GM19023 (cell line): ENCODE data around the gene MBD2.
"Not testable (repeated sequence)": the region's sequence is repeated elsewhere in the genome, so short reads cannot be mapped to it uniquely, and the experiment has no call there.

Source experiments
- ATAC-seq: cut with Tn5 transposase; IDR thresholded peaks from one replicate; pipeline ENCODE4 v1.9.1; 2021; ENCODE audit warnings: mild to moderate bottlenecking, moderate library complexity; ENCODE audit not compliant: unreplicated experiment

MBD2 gene

DNA sequence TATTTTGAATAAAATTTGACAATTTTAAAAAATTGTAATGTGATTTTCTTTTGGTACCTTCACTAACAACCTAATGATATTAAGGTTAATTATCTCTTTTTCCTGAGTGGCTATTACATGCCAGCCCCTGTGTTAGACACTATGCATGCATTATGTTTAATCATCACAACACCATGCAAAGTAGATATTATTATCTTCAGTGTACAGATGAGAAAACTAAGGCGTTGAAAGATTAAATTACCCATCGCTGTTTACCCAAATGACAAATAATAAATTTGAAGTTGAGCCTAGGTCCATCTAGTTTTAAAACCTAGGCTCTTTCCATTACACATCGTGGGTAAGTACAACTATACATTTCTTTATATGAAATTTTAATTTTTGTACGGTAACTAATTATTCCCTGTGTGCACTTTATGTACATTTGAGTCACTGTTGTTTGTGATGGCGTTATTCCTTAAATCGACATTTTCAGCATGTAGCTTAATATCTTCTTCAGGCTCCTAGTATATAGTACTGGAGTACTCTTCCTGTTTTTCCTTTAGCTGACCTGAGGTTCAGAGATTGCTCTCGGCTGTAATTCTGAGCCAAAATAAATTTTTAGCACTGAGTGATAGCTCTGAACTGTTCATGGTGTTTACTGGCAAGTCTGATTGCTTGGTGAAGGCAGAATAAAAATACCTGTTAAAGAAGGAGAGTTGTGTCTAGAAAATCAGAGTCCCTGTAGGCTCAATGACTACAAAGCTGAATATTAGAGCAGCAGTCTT is 13.9 kb upstream of the MBD2 start:
- ATAC-seq = no peak

DNA sequence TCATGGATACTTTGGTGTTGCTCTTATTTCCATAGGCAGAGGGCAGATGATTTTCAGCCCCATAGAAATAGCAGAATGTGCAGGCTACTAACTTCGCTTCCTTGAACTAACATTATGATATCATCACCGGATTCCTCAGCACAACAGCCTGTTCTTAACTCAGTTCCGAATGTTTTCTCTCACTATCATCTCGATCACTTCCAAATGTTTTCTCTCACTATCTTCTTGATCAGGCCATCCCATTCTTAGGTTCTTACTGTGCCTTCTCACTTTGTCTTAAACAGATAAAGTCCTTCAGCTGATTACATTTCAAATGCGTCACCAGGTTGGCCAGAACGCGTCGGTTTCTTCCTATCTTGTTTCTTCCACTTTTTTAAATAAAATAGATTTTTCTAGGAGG is 11.4 kb upstream of the MBD2 start:
- ATAC-seq = no peak

DNA sequence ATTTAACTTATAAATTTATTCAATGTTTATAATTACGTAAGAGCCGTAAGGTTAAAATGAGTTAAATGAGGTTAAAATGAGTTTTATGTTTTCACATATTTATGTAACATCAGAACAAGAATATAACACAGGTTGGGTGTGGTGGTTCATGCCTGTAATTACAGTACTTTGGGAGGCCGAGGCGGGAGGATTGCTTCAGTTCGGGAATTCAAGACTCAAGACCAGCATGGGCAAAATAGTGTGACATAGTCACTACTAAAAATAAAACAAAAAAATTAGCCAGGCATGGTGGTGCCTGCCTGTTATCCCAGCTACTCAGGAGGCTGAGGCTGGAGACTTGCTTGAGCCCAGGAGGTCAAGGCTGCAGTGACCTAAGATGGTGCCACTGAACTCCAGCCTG is 9.3 kb upstream of the MBD2 start:
- ATAC-seq = no peak

DNA sequence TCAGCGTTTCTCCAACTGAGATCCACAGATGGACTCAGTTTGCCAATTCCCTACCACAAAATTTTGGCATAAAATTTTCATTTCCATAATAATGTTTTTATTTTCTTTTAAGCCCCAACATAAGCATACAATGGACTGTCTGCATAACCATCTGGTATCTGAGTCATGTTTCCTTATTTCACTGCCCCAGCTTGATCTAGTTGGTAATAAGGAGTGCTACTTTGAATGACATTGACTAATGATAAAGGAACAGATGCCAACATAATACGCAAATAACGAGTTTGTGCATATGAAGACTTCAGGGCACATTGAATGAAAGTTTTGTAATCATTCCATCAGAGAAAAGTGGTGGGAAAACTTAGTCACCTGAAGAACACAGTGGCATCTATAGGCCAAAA is 8.8 kb upstream of the MBD2 start:
- ATAC-seq = no peak

DNA sequence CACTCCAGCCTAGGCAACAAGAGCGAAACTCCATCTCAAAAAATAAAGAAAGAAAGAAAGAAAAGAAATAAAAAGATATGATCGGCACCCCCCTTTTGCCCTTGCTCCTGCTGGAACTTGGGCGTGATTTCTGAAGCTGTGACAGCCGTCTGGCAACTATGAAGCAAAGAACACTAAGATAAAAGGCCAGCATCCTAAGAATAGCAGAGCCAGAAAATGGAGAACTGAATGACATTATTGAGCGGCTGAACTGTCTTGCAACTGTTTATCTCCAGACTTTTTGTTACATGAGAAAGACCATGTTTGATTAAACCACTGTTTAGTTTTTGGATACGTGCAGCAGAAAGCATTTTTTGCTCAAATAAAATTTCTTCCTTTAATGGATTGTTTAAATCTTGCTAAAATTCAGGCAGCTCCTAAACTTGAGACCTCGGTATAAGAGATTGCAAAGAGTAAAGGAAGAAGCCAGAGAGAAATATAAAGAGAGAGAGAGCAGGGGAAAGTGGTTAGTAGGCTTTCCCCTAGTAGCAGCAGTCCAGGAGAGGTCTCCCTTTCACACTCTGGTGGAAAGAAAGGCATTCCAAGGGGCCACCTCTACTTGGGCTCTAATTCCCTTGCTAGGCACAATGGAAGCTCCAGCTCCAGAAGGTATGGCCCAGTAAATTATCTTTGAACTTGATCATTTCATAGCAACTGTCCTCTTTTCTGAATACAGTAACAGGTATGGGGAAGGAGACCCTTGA is 8.2 kb upstream of the MBD2 start:
- ATAC-seq = no peak

DNA sequence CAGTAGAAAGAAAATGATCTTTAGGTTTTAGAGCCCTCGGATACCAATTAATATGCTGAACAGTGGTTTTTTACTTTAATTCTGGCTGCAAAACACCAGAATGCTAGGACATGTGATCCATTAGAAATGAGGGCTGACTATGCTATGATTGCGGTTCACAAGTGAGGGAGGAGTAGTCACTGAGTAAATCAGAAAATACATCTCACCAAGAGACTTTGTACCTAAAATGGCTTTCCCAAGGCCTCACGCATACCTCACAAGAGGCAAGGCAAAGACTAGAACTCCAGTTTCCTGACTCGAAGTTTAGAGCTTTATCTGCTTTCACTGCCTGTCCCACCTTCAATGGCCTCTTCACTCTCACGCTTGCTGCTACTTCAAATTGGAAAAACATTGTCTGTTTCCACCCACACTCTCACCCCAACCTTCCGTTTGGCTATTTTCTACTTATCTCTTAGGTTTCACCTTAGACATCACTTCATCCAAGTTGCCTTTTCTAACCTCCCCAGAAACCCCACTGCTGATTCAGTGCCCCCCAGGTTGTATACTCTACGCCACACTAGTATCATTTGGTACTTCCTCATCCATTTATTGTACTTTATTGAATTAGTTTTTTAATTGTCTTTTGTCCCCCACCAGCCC is 5.1 kb upstream of the MBD2 start:
- no peak for ATAC-seq

DNA sequence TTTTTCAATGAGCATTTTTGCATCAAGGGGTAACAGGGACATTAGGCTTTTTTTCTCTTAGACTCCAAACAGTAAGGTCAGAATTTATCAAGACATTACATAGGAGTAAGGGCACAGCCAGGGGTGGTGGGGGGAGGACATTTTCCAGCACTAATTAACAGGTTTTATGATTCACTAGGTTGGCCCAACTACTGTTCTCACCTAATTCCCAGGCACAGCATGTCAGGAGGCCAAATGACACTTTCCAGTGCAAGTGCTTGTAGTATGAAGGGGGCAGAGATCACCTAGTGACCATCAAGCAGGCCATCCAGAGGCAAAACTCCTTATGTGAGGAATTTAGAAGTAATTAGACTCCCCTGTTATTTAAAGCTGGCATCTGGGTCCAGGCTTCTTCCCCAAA is 3.9 kb upstream of the MBD2 start:
- ATAC-seq = no peak

DNA sequence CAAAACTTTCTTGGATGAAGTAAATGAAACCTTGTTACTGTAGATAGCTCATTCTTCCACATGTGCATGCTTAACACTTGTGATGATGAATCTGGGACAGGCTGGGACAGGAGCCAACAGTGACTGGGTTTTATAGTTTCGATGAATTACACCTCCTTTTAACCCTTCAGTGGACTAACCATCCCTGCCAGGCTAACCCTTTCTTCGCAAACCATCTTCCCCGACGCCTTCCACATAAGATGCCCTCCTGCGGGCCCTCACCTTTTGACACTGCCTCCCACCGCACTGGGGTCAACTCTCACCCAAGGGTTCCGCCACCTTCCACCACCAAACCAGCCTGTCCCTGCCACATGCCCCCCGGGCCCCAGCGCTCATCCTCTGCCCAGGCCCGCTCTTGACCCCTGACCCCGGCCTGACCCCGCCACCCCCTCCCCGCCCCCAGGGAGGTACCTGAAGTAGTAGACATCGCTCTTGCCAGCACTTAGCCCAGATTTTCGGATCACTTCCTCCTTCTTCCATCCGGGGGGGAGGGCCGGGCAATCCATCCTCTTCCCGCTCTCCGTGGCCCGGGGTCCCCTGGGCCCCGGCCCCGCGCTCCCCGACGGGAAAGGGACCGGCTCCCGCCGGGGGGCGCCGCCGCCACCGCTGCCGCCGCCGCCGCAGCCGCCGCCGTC is 764 bp downstream of the MBD2 start:
- ATAC-seq = peak; percentile 8

DNA sequence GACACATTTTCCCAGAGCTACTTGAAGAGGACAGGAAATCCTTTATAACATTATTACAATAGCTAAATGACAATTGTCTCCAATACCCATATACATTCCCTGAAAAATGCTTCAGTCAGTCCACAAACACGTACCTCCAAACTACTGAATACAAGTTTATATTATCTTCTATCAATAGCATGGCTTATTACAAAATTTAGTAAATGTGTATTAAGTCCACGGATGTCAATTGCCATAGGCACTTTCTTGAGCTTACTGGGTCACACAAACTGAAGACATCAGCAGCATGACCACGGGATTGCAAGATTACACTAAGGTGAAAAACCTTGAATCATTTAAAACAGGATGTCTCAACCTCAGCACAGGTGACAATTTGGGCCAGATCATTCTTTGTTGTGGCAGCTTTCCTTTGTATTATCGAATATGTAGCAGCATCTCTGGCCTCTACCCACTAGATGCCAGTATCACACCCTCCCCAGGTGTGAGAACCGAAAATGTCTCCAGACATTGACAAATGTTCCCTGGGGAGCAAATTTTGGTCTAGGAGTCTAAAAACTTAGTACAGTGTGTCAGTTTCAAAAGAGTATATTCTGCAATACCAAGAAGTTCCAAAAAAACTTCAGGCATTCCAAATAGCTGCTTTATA is 1.4 kb downstream of the MBD2 start:
- peak; percentile 21 for ATAC-seq

DNA sequence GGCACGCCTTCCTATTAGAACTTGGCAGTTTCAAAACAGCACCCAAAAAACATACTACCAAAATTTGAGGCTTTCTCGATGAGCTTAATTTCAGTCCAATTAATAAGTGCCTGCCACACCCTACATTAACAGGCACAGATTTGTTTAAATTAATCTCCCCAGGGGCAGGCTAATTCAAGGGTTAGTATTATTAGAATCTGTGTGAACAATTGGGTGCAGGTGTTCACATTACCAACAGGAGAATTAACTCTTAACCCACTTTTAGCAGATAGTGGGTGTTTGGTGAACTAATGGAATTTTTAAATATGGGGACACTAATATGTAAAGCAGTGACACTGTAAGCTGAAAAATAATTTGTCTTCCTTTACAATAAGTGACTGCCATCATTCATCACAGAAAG is 4.1 kb downstream of the MBD2 start:
- ATAC-seq = no peak

DNA sequence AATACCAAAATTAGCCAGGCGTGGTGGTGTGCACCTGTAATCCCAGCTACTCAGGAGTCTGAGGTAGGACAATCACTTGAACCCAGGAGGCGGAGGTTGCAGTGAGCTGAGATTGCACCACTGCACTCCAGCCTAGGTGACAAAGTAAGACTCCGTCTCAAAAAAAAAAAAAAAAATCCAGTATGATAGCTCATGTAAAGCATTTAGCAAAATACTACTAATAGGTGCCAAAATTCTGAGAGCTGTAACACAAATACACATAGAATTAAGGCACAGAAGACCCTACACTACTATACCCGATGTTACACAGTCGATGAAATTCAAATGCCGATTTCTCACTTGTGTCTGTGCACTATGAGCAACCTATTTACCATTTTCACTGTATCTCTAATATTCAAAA is 5.7 kb downstream of the MBD2 start:
- ATAC-seq = not testable (repeated sequence)

DNA sequence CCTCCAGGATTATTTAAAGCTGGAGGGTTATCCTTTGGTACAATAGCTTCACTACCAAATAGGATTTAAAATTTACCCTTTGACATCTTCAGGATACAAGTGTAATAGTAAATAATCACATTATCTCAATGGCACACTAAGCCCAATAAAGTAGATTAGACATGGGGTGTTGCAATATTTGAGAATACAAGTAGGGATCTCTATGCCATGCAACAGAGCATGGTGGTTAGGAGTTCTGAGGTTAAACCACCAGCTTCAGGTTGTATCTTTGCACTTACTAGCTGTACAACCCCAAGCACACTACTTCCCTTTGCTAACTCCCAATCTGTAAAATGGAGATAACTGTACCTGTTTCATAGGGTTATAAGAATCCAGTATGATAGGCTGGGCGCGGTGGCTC is 6.2 kb downstream of the MBD2 start:
- ATAC-seq = no peak

DNA sequence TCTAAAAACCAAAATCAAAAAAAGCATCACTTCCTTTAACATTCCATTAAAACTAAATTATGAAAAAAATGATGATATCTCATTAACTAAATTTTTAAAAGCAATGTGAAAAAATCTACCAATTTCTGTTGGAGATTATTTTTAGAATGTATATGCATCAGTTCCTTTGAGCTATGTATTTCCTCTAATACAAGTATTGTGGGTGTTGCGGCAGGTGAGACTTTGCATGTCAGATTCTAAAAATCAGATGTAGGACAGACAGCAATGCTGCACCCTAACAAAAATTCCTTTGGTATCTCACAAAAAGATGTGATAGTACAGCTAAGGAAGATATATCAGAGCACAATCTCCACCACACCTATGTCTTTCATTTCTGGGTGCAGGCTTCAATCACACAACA is 6.8 kb downstream of the MBD2 start:
- no peak for ATAC-seq

DNA sequence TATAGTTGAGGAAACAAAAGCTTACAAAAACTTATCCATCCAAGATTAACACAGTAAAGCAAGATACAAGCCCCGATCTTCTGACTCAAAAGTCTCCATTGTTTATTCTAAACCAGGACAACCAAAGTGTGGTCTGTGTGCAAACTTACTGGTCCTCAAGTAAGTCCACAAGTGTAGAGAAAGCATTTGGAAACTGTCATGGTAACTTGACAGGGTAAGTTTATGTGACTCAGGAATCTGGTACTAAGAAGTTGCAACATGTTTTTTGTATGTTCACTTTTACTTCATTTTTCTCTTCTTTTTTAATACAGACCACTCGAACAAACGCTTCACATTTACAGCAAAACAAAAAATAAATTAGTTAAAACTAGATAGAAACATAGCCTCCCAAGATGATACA is 9.4 kb downstream of the MBD2 start:
- ATAC-seq = no peak

DNA sequence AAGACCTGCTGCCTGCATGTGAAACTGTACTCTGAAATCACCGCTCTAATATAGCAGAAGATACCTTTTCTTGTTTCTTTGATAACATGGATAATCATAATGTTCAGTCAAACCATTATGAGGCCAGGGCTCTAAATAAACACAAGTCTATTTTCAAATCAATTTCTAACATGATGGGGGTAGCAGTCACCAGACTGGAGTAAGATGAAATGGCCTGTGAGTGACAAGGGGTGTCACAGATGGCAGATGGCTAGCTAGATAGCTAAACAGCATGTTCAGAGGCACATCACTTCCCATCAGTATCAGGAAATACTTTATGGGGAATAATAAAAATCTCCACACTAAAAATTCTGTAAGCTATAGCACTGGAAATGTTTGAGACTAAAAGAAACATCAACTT is 14.0 kb downstream of the MBD2 start:
- no peak for ATAC-seq

DNA sequence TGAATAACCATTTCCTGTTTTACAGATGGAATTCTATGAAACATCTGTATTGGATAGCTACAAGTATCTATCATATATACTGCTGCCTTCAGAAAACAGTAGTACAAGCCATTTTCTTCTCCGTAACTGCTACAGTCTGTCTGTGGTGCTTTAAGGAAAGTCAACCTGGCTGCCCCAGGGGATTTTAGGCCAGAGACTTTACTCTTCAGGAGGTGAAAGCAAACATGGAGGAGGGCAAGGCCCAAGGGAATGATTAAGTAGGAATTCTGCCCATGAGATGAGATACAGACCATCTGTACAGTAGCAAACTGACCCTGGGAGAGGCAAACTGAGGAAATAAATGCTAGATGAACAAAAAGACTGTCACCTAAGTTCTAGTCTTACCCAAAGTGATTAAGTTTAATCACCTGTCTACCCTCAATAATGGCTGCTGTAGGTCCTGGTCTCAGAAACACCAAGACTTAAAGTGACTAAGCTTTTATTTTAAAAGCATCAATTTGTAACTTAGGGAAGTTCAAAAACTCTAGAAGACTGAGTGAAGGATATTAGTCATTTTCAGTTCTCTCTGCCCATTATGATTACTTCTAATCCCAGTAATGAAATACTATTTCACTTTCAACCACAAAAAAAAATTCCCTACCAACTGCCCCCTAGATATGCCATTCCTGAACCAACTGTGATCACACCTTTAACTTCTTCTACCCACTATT is 14.8 kb downstream of the MBD2 start:
- peak; percentile 79 for ATAC-seq

DNA sequence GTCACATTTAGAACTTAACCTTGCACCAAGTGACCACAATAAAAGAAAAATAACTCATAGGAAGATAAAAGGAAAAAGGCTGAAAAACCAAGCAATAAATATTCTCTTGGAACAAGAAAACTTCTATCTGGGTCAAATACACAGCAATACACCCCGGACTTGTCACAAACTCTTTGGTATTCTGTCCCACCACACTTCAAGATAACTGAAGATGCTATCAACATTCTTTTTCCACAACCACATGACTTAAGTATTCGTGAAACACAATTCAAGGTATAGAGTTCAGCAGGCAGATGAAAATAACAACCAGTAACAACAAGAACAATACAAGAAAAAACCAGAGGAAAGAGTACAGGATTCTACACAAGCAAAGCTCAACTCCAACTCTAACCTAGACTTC is 18.0 kb downstream of the MBD2 start:
- no peak for ATAC-seq

DNA sequence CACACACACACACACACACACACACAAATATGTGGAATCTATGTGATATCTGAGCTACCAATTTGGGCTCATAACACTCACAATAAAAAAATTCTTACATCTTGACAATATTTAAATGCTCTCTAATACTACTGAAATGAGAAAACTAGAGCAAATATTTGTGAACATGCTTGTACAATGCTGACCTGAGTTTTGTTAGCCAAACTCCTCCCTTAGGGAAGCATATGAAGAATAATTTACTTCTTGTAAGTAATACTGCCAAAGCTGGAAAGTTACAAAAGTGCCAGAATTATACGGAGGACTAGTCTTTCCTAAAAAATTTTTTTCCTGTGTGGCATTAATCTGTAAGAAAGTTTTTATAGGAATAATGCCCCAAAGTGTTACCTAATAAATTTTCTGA is 18.5 kb downstream of the MBD2 start:
- no peak for ATAC-seq

DNA sequence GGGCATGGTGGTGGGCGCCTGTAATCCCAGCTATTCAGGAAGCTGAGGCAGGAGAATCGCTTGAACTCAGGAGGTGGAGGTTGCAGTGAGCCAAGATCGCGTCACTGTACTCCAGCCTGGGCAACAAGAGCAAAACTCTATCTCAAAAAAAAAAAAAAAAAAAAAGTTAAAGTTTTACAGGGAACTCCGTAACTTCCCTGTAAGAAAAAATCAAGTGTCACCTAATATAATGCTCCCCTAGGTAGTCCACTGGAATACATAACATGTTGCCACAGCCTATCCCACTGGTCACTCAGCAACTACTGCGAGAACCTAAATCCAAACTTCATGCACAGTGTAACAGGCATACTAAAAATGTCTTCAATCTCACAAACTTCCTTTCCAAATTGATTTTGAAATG is 19.0 kb downstream of the MBD2 start:
- ATAC-seq = not testable (repeated sequence)

DNA sequence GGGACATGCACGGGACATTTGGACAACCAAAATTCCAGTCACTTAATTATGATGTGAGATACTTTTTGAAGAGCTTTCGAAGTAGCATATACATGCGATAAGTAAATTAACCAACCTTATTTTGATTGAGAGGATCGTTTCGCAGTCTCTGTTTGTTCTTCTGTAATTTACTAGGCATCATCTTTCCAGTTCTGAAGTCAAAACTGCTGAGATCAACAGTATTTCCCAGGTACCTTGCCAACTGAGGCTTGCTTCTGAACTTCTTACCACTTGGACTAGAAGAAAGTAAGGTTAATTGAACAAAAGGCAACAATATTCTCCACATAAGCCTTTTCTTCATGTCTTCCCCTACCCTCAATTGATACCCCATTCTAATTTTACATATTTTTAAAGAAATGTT is 19.6 kb downstream of the MBD2 start:
- ATAC-seq = no peak
